ENCODE data around the gene CHST2.
"Not testable (repeated sequence)": the region's sequence is repeated elsewhere in the genome, so short reads cannot be mapped to it uniquely, and the experiment has no call there.

CHST2 gene, protein sequence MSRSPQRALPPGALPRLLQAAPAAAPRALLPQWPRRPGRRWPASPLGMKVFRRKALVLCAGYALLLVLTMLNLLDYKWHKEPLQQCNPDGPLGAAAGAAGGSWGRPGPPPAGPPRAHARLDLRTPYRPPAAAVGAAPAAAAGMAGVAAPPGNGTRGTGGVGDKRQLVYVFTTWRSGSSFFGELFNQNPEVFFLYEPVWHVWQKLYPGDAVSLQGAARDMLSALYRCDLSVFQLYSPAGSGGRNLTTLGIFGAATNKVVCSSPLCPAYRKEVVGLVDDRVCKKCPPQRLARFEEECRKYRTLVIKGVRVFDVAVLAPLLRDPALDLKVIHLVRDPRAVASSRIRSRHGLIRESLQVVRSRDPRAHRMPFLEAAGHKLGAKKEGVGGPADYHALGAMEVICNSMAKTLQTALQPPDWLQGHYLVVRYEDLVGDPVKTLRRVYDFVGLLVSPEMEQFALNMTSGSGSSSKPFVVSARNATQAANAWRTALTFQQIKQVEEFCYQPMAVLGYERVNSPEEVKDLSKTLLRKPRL

DNA sequence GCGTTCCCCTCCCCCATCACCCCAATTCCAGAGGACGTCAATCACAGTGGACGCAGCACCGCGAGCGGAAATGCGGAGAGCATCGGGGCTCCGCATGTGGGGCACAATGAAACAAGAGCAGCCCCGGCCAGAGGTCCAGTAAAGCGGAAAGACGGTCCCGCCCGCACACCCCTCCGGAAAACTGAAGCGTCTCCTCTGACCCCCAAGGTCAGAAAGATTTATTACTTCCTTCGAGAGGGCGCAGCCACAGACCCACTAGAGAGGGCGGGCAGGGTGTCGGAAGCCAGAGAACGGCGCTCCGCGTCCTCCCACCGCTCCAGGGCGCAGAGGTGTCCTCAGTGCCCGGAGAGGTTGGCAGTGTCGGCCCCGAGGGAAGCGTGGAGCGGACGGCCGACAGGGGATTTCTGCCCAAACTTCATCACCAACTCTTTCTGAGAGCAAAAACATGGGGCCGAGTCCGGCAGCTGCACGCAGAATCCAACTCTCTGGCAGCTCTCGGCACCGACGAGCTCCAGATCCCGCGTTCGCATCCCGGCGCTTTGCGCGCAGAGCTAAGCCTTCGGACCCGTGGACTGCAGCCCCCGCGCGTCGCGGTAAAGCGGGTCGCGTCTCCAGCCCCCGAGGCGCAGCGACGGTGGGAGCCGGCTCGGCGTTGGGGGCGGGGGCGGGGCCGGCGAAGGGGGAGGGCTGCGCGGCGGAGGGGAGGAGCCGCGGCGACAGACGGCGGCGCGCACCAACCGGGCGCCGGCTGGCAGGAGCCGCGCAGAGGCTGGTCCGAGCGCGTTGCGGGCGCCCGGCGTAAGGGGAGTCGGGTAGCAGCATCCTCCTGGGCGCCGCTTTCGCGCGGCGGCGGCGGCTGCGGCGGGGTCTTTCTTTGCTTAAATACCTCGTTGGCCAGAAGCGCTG is at the start of gene CHST2:
TSS of gene CHST2 (plus strand) at position 763 of the 906 bp plus-strand sequence. CDS start 1,046 bp downstream, outside the sequence.
- DNase-seq: peak; percentile 67

DNA sequence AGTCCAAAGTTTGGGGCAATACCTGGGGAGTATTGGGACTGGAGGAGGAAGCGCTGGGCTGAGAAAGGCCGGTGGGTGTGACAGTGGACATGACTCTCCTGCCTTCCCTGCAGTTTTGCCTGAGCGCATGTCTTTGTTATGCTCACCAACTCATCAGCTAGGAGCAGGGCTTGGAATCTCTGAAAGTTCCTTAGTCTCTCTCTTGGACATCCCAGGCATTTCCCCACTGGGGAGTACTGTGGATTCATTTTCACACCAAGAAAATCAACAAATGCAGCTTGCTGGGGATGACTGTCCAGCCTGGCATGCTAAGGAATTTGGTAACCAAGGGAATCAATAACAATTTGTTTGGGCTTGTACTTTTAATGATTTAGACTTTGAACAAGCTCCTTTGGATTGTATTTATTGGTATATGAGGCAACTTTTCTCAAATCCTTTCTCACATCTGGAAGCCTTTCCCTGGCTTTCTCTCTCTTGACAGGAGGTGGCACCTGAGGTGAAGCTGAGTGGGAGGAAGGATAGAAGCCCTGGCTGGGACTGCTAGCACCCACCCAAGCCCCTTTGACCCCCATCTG is 48.5 kb upstream of the CHST2 start:
- DNase-seq: no peak

DNA sequence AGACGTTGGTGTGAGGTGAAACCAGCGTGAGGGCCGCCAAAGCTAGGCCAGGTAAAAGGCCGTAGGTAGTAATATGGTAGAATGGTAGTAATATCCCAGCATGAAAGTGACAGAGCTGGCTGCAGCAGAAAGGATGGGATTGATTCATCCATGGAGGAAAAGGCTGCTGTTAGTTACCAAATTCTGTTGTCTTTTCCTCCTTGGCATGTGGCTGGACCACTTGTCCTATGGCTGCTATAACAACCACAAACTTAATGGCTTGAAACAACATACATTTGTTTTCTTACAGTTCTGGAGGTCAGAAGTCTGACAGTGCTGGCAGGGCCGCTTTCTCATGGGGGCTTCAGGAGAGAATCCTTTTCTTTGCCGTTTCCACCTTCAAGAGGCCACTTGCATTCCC is 47.8 kb upstream of the CHST2 start:
- no peak for DNase-seq

DNA sequence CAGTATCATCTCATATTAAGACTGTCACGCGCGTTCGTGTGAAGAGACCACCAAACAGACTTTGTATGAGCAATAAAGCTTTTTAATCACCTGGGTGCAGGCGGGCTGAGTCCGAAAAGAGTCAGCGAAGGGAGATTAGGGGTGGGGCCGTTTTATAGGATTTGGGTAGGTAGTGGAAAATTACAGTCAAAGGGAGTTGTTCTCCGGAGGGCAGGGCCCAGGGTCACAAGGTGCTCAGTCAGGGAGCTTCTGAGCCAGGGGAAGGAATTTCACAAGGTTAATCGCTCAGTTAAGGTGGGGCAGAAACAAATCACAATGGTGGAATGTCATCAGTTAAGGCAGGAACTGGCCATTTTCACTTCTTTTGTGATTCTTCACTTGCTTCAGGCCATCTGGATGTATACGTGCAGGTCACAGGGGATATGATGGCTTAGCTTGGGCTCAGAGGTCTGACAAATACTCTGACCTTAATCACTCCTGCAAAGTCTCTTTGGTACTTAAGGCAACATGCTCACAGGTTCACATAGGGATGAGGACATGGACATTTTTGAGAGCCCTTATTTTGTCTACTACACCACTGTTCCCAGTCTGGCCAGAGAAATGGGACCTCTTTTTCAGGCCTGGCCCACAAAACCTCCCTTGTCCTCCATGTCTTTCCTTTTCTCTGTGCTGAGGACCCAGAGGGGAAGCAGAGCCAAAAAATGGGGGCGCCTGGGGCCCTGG is 47.1 kb upstream of the CHST2 start:
- not testable (repeated sequence) for DNase-seq

DNA sequence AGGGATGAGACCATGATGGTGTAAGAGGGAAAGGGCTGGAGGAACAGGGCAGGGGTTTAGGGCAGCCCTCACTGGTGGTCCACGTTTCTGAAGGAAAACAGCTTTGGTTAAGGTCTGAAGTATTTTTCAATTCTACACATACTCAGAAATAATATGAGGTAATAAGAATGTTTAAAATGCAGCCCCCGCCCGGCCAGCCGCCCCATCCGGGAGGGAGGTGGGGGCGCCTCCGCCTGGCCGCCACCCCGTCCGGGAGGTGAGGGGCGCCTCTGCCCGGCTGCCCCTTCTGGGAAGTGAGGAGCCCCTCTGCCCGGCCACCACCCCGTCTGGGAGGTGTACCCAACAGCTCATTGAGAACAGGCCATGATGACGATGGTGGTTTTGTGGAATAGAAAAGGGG is 46.0 kb upstream of the CHST2 start:
- not testable (repeated sequence) for DNase-seq

DNA sequence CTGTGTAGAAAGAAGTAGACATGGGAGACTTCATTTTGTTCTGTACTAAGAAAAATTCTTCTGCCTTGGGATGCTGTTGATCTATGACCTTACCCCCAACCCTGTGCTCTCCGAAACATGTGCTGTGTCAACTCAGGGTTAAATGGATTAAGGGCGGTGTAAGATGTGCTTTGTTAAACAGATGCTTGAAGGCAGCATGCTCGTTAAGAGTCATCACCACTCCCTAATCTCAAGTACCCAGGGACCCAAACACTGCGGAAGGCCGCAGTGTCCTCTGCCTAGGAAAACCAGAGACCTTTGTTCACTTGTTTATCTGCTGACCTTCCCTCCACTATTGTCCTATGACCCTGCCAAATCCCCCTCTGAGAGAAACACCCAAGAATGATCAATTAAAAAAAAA is 45.6 kb upstream of the CHST2 start:
- DNase-seq: not testable (repeated sequence)

DNA sequence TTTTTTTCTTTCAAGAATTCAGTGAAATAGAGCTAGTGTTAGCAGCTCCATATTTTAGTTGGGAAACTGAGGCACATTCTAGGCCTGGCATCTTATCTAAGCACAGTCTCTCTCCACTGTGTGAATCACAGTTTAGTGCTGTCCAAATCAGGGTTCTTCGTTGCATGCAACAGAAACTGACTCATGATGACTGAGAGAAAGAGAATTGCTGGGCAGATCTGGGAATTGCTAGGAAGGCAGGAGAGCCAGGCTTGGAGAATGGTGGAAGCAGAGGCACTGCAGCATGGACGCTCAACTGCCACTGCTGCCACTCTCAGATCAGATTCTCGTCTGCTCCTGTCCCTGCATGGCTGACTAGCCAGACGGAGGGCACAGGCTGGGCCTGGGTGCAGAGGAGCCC is 40.7 kb upstream of the CHST2 start:
- DNase-seq: no peak

DNA sequence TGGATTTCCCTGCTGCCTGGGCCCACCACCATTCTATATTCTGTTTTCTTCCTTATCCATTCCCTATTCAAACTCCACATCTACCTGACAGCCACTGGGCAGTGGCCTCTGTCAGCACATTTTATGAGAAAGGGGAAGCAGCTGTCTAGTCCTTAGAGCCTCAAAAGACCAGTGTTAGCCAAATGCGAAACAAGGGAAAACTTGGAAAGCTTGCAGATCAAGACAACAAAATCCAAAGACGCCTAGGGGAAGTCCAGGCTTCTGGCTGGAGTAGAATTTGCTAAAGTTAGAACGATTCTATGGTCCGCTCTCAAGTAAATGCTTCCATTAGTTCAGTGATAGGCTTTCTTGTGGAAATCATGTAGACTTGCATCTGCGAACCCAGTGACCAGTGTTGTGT is 39.4 kb upstream of the CHST2 start:
- DNase-seq: no peak

DNA sequence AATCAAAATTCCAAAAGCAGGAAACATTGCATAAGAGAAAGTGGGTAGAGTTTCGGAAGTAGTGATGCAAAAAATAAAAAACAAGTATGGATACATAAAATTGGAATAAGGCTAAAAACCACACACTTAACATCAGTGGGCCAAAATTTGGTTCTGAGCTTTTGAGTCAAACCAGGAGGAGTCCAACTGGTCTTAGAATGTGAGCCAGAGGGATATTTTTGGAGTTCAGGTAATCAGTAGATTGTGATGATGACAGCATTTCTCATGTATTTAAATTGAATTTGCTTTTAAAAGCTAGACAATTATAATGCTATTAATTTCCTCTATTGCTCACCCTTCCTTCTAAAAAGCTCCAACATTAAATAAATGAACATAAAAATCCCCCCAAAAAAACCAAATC is 38.2 kb upstream of the CHST2 start:
- DNase-seq: no peak

DNA sequence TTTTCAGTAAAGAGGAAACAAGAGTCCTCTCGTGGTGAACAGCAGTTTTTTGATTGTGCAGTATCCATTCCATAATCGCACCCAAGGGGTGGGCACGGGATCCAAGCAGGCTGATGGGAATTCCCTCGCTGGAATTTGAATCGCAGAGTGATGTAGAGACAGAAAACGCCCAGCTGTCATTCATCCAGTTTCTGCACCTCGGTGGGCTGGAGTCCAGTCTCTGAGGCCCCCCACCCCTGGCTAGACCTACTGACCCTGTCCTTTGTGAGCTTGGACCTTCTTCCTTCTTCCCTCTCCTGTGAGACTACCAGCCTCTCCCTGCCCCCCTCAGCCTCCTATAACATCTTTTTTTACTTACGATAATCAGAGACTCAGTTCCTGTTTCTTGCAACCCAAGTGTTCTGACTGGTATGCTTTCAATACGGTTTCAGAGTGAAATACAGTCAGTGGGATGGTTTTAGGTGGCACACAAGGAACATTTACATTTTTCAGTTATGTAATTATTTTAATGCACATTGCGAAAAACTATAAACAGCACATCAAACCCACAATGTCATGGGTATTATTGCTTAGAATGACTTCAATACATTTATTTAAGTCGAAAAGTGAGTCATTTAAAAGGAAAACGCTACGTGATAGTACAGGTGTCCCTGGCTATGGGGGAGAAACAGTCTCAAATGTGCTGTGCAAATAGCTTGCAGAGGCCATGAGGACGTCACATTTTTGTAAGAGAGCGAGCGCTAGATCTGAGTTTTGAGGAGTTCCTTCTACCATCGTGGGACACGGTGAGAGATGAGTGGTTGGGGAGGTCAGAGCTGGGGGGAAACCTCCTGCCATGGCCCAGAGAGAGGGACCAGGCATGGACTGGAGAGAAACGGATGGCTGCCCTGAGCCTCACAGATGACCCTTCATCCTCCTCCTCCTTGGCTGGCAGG is 37.5 kb upstream of the CHST2 start:
- DNase-seq: no peak

DNA sequence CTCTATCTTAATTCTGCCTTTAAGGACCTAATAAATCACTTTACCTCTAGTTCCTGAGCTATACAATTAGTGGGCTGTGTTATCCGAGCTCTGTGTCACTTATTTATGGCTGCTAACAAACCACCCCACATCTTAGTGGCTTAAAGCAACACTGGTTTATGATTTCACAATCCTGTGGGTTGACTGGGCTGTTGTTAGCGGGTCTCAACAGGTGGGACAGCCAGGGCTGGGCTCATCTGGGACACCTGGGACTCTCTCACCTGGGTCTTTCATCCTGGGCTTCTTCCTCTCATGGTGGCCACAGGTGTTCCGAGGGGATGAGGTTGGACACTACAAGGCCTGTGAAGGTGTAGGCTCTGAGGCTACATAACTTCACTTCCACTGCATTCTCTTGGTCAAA is 35.8 kb upstream of the CHST2 start:
- no peak for DNase-seq

DNA sequence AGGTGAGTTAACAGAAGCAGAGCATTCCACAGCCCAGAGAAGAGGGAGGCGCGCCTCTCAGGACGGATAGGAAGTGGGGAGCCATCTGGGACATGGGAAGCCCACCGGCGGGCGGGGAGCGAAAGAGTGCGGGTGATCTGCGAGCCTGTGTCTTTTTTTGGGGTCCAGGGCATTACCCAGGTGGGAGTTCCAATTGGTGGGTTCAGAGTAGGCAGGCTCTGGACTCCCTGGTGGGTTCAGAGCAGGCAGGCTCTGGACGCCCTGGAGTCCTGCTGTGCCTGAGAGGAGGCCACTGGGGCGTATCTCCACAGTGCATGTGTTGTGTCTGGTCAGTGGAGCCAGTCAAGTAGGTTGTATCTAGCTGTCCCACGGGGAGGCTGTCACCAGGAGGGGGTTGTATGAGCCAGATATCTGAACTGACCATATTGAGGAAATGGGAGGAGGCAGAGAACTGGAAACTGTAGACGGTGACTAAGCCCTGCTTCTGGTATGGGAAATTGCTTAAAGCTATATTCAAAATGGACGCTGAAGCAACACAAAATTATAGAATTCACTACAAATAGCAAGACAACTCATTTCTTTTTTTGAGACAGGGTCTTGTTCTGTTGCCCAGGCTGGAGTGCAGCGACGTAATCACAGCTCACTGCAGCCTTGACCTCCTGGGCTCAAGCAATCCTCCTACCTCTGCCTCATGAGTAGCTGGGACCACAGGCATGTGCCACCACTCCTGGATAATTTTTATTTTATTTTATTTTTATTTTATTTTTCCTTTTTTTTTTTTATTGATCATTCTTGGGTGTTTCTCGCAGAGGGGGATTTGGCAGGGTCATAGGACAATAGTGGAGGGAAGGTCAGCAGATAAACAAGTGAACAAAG is 34.5 kb upstream of the CHST2 start:
- no peak for DNase-seq

DNA sequence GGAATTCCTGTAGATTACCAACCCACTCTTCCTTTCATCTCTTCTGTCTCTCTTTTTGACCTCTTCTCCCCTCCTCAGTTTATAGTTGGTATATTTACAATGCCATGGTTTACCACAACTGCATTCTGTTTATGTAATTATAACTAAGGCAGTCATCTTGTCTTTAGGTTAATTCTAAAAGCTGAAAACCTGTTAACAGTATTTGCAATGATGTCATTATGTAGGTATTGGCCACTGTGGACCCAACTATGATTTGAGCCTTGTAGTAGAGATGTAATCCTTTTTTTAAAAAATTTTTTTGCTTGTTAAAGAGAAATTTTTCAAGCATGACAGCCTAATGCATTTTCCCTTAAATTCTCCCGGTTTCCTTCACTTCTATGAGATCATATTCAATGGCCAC is 30.7 kb upstream of the CHST2 start:
- no peak for DNase-seq

DNA sequence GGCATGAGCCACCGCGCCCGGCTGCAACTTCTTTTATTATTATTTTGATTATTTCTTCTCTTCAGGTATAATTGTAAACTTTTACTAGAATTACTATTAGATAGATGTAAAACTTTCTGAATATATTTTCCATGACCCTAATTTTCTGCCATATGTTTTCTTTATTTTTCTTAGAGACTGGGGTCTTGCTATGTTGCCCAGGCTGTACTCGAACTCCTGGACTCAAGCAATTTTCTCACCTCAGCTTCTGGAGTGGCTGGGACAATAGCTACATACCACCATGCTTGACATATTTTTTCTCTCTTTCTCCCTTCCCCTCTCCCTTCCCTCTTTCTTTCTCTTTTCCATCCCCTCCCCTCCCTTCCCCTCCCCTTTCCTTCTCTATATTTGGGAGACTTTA is 29.6 kb upstream of the CHST2 start:
- DNase-seq: no peak

DNA sequence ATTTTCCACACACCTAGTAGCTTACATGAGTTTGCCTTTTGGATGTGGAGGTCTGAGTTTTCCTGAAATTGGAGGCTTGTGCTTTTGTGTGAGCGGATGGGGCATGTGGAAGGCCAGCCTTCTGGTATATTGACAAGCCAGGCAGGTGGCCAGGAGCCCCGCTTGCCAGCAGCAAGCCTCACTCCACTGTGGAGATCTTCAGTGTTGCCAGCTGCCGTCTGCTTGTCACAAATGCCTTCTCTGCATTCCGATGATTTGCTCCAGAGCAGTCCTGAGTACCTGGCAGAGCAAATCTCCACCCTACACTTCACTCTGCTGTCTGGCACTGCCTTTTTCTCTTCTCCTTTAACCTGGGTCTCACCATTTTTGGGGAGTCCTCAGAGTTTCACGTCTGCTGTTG is 29.1 kb upstream of the CHST2 start:
- no peak for DNase-seq

DNA sequence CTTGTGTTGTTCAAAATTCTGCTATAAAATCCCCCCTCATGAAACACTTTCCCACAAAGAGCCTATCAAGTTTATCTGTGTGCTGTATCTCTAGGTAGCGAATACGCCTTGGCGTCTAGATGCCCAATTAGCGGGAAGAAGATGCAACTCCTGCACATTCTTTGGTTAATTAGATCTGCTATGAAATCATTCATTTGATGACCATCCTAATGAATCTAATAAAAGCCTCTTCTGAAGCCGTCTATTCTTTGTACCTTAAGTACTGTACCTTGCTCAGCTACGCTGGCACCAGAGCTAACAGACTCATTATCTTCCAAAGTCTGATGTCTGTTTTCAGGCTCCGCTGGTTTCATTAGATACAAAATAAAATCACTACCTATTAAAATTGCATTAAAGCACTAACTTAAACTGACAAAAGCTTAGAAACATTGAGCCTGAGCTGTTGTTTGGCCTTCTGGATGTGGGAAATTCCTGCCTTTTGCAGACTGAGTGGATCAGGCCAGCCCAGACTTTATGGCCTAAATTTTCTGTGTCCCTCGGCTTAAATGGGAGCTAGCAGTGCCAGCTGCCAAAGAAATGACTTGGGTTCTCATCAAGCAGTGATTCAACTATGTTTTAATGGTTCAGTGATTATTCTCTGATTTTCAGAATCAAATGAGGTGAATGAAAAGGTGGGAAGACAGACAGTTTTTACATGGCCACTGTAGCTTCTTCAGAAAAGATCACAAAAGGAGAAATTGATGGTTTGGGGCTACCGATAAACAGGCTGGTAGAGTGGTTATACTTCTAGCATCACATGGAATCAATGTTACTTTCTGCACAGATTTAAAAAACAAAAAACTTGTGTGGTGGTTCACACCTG is 28.4 kb upstream of the CHST2 start:
- no peak for DNase-seq

DNA sequence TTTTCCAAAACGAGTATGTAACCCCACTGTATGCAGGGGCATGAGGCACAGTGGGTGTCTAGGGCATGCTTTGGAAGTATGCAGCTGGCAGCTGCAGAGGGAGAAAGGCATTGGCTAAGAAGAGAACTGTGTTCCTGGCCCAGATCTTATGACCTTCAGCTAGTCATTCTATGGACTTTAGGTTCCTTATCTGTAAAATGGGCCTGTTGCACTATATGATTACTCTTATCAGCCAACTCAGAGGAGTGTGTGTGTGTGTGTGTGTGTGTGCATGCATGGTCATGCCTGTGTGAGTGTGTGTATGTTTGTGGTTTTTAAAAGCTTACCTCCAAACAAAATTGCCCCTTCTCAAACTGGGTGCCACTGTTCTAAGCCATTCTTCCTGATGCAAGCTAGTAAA is 27.4 kb upstream of the CHST2 start:
- DNase-seq: no peak

DNA sequence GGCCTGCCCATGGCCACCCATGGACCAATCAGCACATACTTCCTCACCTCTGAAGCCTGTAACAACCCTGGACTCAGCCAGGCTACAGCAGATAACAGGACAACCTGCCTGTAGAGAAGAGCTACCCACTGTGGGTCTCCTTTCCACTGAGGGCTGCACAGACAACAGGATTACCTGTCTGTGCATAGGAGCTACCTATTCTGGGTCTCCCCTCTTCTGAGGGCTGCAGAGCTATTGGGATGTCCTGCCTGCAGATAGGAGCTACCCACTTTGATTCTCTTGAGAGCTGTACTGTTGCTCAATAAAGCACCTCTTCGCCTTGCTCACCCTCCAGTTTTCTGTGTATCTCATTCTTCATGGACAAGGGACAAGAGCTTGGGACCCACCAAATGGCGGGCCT is 23.8 kb upstream of the CHST2 start:
- DNase-seq: no peak

DNA sequence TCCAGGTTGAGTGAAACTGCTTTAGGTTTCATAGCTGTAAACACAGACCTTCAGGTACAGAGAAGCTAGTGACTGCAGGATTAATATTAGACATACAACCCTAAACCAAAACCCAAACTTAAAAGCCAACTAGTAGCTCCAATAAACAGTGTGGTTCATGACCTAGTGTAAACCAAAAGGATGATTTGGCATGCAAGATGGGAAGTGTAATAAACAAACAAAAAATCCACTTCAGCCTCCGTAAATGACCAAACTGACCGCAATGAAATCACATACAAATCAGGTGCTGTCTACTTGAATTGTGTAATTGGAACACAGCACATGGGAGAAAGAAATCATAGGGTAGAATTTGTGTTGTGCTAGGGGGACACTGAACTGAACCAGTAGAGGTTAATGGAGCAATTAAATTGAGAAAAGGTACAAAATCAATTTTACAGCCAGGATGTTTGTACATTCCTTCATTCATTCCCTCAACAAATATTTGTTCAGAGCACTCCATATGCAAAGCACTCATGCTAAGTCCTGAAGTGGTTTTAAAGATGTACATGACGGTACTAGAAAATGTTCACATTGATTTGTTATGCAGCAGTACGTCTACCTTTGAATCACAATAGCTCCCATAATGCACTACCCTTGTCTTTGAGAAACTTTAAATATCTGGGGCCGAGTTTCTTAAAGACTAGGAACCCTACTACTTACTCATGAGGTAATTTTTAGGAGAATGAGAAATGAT is 21.4 kb upstream of the CHST2 start:
- DNase-seq: peak; percentile 50
